ENCODE data around the gene STUM. TPM values are rescaled to one million over a fixed set of nuclear protein-coding genes. Genes with fewer than 3 reads are reported as not detected.

Gene STUM
- total and polyA plus RNA-seq, 10 of the 15 experiments (the other 5 are each of a cell fraction or from before 2014, with no cell fraction given) = under 0.01 to 0.15 (median 0.09) TPM; not detected in 5

GRCh38 chr1:226523646-226524406 lies 24.7 kb upstream of the STUM start:
- Histone ChIP-seq H4K20me1 (ENCODE audit: control insufficient read depth, insufficient read depth) (no peaks in the 10 kb centered on the region), H3K27me3 (replicated peaks in 1 of 2; ENCODE audit: control insufficient read depth in 2 of 2, insufficient read depth in 2 of 2, low read length in 1 of 2) (peaks cover 0 to under 1% of the 10 kb centered on the region in 2 experiments; a peak in 1 of 4 replicates), H2AFZ (ENCODE audit: control insufficient read depth, low read depth, low read length) (no peak overlapping the region), H3K36me3 (ENCODE audit: control insufficient read depth in 2 of 2, insufficient read depth in 2 of 2, low read length in 1 of 2) (no peaks in the 10 kb centered on the region), H3K79me2 (ENCODE audit: control insufficient read depth, insufficient read depth, low read length) (no peaks in the 10 kb centered on the region), H3K9ac (ENCODE audit: control insufficient read depth, insufficient read depth, low read length) (no peak overlapping the region), H3K4me2 (ENCODE audit: control insufficient read depth, insufficient read depth) (no peak overlapping the region), H3K4me3 (no peak overlapping the region), H3K9me3 (replicated peaks; ENCODE audit: control insufficient read depth, insufficient read depth, low read length) (no peaks in the 10 kb centered on the region; the same call in 1 of the 3 replicates), H3K27ac (ENCODE audit: control insufficient read depth, insufficient read depth) (no peak overlapping the region), H3K4me1 (ENCODE audit: control insufficient read depth, insufficient read depth, low read length) (no peaks in the 10 kb centered on the region)
- in situ Hi-C loops (cut with MboI) = no loop called here
- DNase-seq (ENCODE audit: low read depth, low spot score) = no peak
- ChIA-PET SMC1A (ENCODE audit: uncharacterized antibody, unreplicated experiment) (interaction anchor here (1.5 kb wide), 1 partner anchor 122 kb away, joined by 4 read pairs; no protein-coding TSS in a partner anchor), CTCF (interaction anchor here (2.5 kb wide), 1 partner anchor 23 kb away, joined by 6 read pairs; no protein-coding TSS in a partner anchor), POLR2A (no interaction called here), RAD21 (ENCODE audit: unreplicated experiment) (no interaction called here)
- intact Hi-C loops (cut with micrococcal nuclease; ENCODE audit: unreplicated experiment) = no loop called here
- WGBS (ENCODE audit: insufficient coverage, insufficient replicate concordance, low lambda C conversion rate, missing lambda C conversion rate) = 30% methylated on average over 8 of the region's 8 CpGs
- ATAC-seq = no peak
- TF ChIP-seq POU2F2 (IDR thresholded peaks at IDR 0.05; ENCODE audit: borderline replicate concordance, low read depth, low read length) (no peak), TAF1 (IDR thresholded peaks at IDR 0.05; ENCODE audit: borderline replicate concordance, low read depth, low read length) (no peak), STAT3 (IDR thresholded peaks at IDR 0.05; ENCODE audit: low read depth, low read length) (no peak), KAT2A (conservative IDR thresholded peaks at IDR 0.05; ENCODE audit: control insufficient read depth, low read depth, low read length) (no peak), FOS (IDR thresholded peaks at IDR 0.05; ENCODE audit: borderline replicate concordance, extremely low read depth, insufficient read length) (no peak), ATF7 (IDR thresholded peaks at IDR 0.05; ENCODE audit: low read depth) (no peak), NFXL1 (IDR thresholded peaks at IDR 0.05; ENCODE audit: borderline replicate concordance) (no peak), PAX5 (IDR thresholded peaks at IDR 0.05; ENCODE audit: borderline replicate concordance, low read depth, low read length) (no peak), ZNF384 (IDR thresholded peaks at IDR 0.05; ENCODE audit: borderline replicate concordance, low read depth, low read length) (no peak), ZNF24 (IDR thresholded peaks at IDR 0.05) (no peak), KLF5 (IDR thresholded peaks at IDR 0.05; ENCODE audit: partially characterized antibody) (no peak), PBX3 (IDR thresholded peaks at IDR 0.05; ENCODE audit: insufficient replicate concordance, low read depth, low read length) (no peak), FOXK2 (IDR thresholded peaks at IDR 0.05) (no peak)
- no TSS peak for BruUV-seq (replicated peaks)
- FAIRE-seq = no peak
